ENCODE data around the gene KLHL1. TPM values are rescaled to one million over a fixed set of nuclear protein-coding genes. Genes with fewer than 3 reads are reported as not detected.

KLHL1 gene
- polyA plus RNA-seq, 2 donors: not detected

- Histone ChIP-seq H3K9me3 (ENCODE audit: control insufficient read depth in 2 of 2, insufficient read depth in 1 of 2, low read depth in 1 of 2, low read length in 1 of 2) (no peaks in the 10 kb centered on the region), H3K27ac (ENCODE audit: low read depth in 2 of 2, low read length in 1 of 2) (no peak overlapping the region), H3K4me1 (ENCODE audit: control insufficient read depth in 2 of 2, insufficient read depth in 2 of 2, low read length in 1 of 2) (no peaks in the 10 kb centered on the region), H3K36me3 (ENCODE audit: control insufficient read depth in 2 of 2, insufficient read depth in 2 of 2, low read length in 1 of 2) (no peaks in the 10 kb centered on the region), H3K27me3 (ENCODE audit: control insufficient read depth in 1 of 2, insufficient read depth in 2 of 2, low read length in 2 of 2) (no peaks in the 10 kb centered on the region), H3K4me3 (ENCODE audit: low read depth in 1 of 2, low read length in 2 of 2) (no peak overlapping the region)
- 50 to 51% methylated on average over 3 of the region's 3 CpGs for WGBS, 2 donors
Measured at GRCh38 chr13:69681722-69682121, 426.5 kb downstream of the KLHL1 start.

- Histone ChIP-seq H3K9me3 (ENCODE audit: control insufficient read depth in 2 of 2, insufficient read depth in 1 of 2, low read depth in 1 of 2, low read length in 1 of 2) (no peaks in the 10 kb centered on the region), H3K4me3 (ENCODE audit: low read depth in 1 of 2, low read length in 2 of 2) (no peak overlapping the region), H3K36me3 (ENCODE audit: control insufficient read depth in 2 of 2, insufficient read depth in 2 of 2, low read length in 1 of 2) (no peaks in the 10 kb centered on the region), H3K4me1 (ENCODE audit: control insufficient read depth in 2 of 2, insufficient read depth in 2 of 2, low read length in 1 of 2) (no peaks in the 10 kb centered on the region), H3K27ac (ENCODE audit: low read depth in 2 of 2, low read length in 1 of 2) (no peak overlapping the region), H3K27me3 (ENCODE audit: control insufficient read depth in 1 of 2, insufficient read depth in 2 of 2, low read length in 2 of 2) (no peaks in the 10 kb centered on the region)
- 57% methylated on average over 3 of the region's 3 CpGs for WGBS, 2 donors
Measured at GRCh38 chr13:69677343-69677742, 430.9 kb downstream of the KLHL1 start.

- H3K27ac ChIP-seq (ENCODE audit: low read depth in 2 of 2, low read length in 1 of 2): no peak overlapping the region
- H3K9me3 ChIP-seq (ENCODE audit: control insufficient read depth in 2 of 2, insufficient read depth in 1 of 2, low read depth in 1 of 2, low read length in 1 of 2): no peaks in the 10 kb centered on the region
- no peak overlapping the region for H3K4me3 ChIP-seq (ENCODE audit: low read depth in 1 of 2, low read length in 2 of 2)
- no peaks in the 10 kb centered on the region for H3K27me3 ChIP-seq (ENCODE audit: control insufficient read depth in 1 of 2, insufficient read depth in 2 of 2, low read length in 2 of 2)
- H3K36me3 ChIP-seq (ENCODE audit: control insufficient read depth in 2 of 2, insufficient read depth in 2 of 2, low read length in 1 of 2): no peaks in the 10 kb centered on the region
- H3K4me1 ChIP-seq (ENCODE audit: control insufficient read depth in 2 of 2, insufficient read depth in 2 of 2, low read length in 1 of 2): no peaks in the 10 kb centered on the region
Measured at GRCh38 chr13:69676286-69676685, 432.0 kb downstream of the KLHL1 start.

- no peaks in the 10 kb centered on the region for H3K4me1 ChIP-seq (ENCODE audit: control insufficient read depth in 2 of 2, insufficient read depth in 2 of 2, low read length in 1 of 2)
- peaks cover 0 to 2% of the 10 kb centered on the region in 2 donors for H3K9me3 ChIP-seq (ENCODE audit: control insufficient read depth in 2 of 2, insufficient read depth in 1 of 2, low read depth in 1 of 2, low read length in 1 of 2)
- H3K4me3 ChIP-seq (ENCODE audit: low read depth in 1 of 2, low read length in 2 of 2): no peak overlapping the region
- 83 to 85% methylated on average over 6 of the region's 6 CpGs for WGBS, 2 donors
- no peaks in the 10 kb centered on the region for H3K27me3 ChIP-seq (ENCODE audit: control insufficient read depth in 1 of 2, insufficient read depth in 2 of 2, low read length in 2 of 2)
- no peaks in the 10 kb centered on the region for H3K36me3 ChIP-seq (ENCODE audit: control insufficient read depth in 2 of 2, insufficient read depth in 2 of 2, low read length in 1 of 2)
- no peak overlapping the region for H3K27ac ChIP-seq (ENCODE audit: low read depth in 2 of 2, low read length in 1 of 2)
Measured at GRCh38 chr13:69660155-69660554, 448.1 kb downstream of the KLHL1 start.

GRCh38 chr13:69657676-69658075 is 450.6 kb downstream of the KLHL1 start:
- Histone ChIP-seq H3K4me3 (ENCODE audit: low read depth in 1 of 2, low read length in 2 of 2) (no peak overlapping the region), H3K27me3 (ENCODE audit: control insufficient read depth in 1 of 2, insufficient read depth in 2 of 2, low read length in 2 of 2) (no peaks in the 10 kb centered on the region), H3K27ac (ENCODE audit: low read depth in 2 of 2, low read length in 1 of 2) (no peak overlapping the region), H3K36me3 (ENCODE audit: control insufficient read depth in 2 of 2, insufficient read depth in 2 of 2, low read length in 1 of 2) (no peaks in the 10 kb centered on the region), H3K9me3 (ENCODE audit: control insufficient read depth in 2 of 2, insufficient read depth in 1 of 2, low read depth in 1 of 2, low read length in 1 of 2) (peaks cover 0 to 2% of the 10 kb centered on the region in 2 donors), H3K4me1 (ENCODE audit: control insufficient read depth in 2 of 2, insufficient read depth in 2 of 2, low read length in 1 of 2) (no peaks in the 10 kb centered on the region)
- WGBS, 2 donors: 81 to 90% methylated on average over 2 of the region's 2 CpGs

GRCh38 chr13:69654392-69654791 is 453.9 kb downstream of the KLHL1 start:
- Histone ChIP-seq H3K27ac (ENCODE audit: low read depth in 2 of 2, low read length in 1 of 2) (no peak overlapping the region), H3K9me3 (ENCODE audit: control insufficient read depth in 2 of 2, insufficient read depth in 1 of 2, low read depth in 1 of 2, low read length in 1 of 2) (peaks cover 0 to 2% of the 10 kb centered on the region in 2 donors), H3K36me3 (ENCODE audit: control insufficient read depth in 2 of 2, insufficient read depth in 2 of 2, low read length in 1 of 2) (no peaks in the 10 kb centered on the region), H3K4me3 (ENCODE audit: low read depth in 1 of 2, low read length in 2 of 2) (no peak overlapping the region), H3K27me3 (ENCODE audit: control insufficient read depth in 1 of 2, insufficient read depth in 2 of 2, low read length in 2 of 2) (no peaks in the 10 kb centered on the region), H3K4me1 (ENCODE audit: control insufficient read depth in 2 of 2, insufficient read depth in 2 of 2, low read length in 1 of 2) (no peaks in the 10 kb centered on the region)
- 81 to 85% methylated on average over 5 of the region's 5 CpGs for WGBS, 2 donors

Other genes starting within 250 kb of the KLHL1 start
- gene ATXN8OS, start 626 bp downstream of the KLHL1 start, polyA plus RNA-seq: not detected

All from esophagus (tissue), 2 donors.